ENCODE results near the gene ATP6V0B. TPM values are rescaled to one million over a fixed set of nuclear protein-coding genes. Genes with fewer than 3 reads are reported as not detected.
A peak's percentile ranks its signal among the peaks of the same experiment; 100 is the strongest.

ATP6V0B gene
- total and polyA plus RNA-seq, 2 donors: 44.4 to 120 TPM

GRCh38 chr1:43969416-43969745 is 5.4 kb upstream of the ATP6V0B start:
- WGBS: 50% methylated on average over 7 of the region's 7 CpGs
- no peaks in the 10 kb centered on the region for H3K4me1 ChIP-seq (ENCODE audit: insufficient read depth)
- no peak for DNase-seq (ENCODE audit: extremely low spot score)
- H3K27ac ChIP-seq (ENCODE audit: low read depth): no peak overlapping the region
- H3K36me3 ChIP-seq (ENCODE audit: insufficient read depth): peaks cover 2% of the 10 kb centered on the region
- H3K4me3 ChIP-seq (ENCODE audit: low read depth, low read length): no peak overlapping the region

DNA sequence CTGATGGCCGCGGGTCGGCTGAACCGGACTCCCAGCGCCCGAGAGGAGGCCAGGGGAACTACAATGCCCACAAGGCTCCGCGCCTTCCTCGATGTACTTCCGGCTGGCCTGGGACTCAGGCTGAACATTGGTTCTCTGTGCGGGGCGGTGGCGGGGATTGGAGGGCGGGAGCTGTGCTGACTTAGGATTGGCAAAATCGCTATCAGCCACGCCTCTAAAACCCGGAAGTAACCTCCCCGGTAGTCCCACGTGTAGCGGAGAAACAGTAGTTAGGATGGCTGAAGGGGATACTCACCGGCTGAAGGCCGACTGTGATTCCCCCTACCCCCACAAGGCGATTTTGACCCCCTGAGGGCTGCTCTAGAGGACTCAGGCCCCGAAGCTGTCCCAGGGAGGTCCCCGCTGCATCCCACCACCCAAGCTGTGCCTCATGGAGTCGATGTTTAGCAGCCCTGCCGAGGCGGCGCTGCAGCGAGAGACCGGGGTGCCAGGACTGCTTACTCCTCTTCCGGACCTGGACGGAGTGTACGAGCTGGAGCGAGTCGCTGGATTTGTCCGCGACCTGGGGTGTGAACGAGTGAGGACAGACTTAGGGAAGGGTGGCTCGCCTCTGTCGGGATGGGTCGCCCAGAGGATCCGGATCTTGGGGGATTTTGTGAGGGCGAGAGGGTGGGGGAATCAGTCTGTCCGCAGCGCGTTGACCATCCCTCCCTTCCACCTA is 4.9 kb upstream of the ATP6V0B start, which contains the start of gene DPH2:
Gene DPH2, plus strand, starts transcription at position 265 of the 721 bp plus-strand sequence. Its CDS starts 166 bp downstream, at position 431.
- no peaks in the 10 kb centered on the region for H3K36me3 ChIP-seq (ENCODE audit: insufficient read depth)

GRCh38 chr1:43970502-43970901 is 4.3 kb upstream of the ATP6V0B start:
- 58% methylated on average over 5 of the region's 5 CpGs for WGBS
- H3K4me1 ChIP-seq (ENCODE audit: insufficient read depth): no peaks in the 10 kb centered on the region
- peak overlapping the region; percentile 71 for H3K4me3 ChIP-seq (ENCODE audit: low read depth, low read length)
- H3K36me3 ChIP-seq (ENCODE audit: insufficient read depth): no peaks in the 10 kb centered on the region
- no peak overlapping the region for H3K27ac ChIP-seq (ENCODE audit: low read depth)
- no peak for DNase-seq (ENCODE audit: extremely low spot score)

More for the DNA sequence above, 4.9 kb upstream of the ATP6V0B start, which contains the start of gene DPH2:
- no peaks in the 10 kb centered on the region for H3K4me1 ChIP-seq (ENCODE audit: insufficient read depth)
- H3K27ac ChIP-seq (ENCODE audit: low read depth): no peak within 1 kb of the TSS
- peak within 1 kb of the TSS; percentile 71 for H3K4me3 ChIP-seq (ENCODE audit: low read depth, low read length)
- under 1% methylated on average over 47 of the region's 47 CpGs for WGBS
- peak; percentile 94 for DNase-seq (ENCODE audit: extremely low spot score)

DNA sequence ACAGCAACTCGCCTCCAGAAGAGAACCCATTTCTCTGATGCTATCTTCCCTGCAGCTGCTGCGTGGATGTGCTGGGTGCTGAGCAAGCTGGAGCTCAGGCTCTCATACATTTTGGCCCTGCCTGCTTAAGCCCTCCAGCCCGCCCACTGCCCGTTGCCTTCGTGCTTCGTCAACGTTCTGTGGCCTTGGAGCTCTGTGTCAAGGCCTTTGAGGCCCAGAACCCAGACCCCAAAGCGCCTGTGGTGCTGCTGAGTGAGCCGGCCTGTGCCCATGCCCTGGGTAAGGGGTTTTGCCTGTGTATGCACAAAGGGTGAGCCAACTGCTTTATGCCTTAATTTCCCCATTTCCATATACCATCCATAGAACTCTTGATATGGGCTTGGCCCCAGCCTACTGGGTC is 3.8 kb upstream of the ATP6V0B start:
- H3K4me3 ChIP-seq (ENCODE audit: low read depth, low read length): no peak overlapping the region
- no peak overlapping the region for H3K27ac ChIP-seq (ENCODE audit: low read depth)
- no peaks in the 10 kb centered on the region for H3K4me1 ChIP-seq (ENCODE audit: insufficient read depth)
- 92% methylated on average over 9 of the region's 9 CpGs for WGBS
- no peak for DNase-seq (ENCODE audit: extremely low spot score)
- H3K36me3 ChIP-seq (ENCODE audit: insufficient read depth): no peaks in the 10 kb centered on the region

- 96% methylated on average over 17 of the region's 17 CpGs for WGBS
- no peak overlapping the region for H3K4me3 ChIP-seq (ENCODE audit: low read depth, low read length)
- no peak for DNase-seq (ENCODE audit: extremely low spot score)
- no peaks in the 10 kb centered on the region for H3K4me1 ChIP-seq (ENCODE audit: insufficient read depth)
- H3K27ac ChIP-seq (ENCODE audit: low read depth): no peak overlapping the region
- H3K36me3 ChIP-seq (ENCODE audit: insufficient read depth): no peaks in the 10 kb centered on the region
Observed at GRCh38 chr1:43971336-43971980, 3.3 kb upstream of the ATP6V0B start.

DNA sequence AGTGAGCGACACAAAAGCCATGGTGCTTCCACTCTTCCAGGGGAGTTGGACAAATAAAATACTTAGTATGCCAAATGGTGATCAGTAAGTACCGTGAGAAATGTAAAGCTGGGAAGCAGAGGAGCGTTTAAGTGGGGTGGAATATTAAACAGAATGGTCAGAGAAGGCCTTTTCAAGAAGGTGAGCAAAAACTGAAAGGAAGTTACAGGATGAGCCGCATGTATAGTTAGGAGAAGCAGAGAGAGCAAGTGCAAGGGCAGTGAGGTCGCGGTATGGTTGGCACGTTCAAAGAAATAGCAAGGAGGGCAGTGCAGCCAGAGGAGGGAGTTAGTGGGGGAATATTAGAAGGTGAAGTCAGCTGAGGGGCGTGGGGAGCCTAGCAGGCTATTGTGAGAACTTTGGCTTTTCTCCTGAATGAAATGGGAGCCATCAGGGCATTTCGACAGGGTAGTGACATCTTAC is 748 bp upstream of the ATP6V0B start:
- Histone ChIP-seq H3K36me3 (ENCODE audit: insufficient read depth) (no peaks in the 10 kb centered on the region), H3K27ac (ENCODE audit: low read depth) (no peak overlapping the region), H3K4me1 (ENCODE audit: insufficient read depth) (no peaks in the 10 kb centered on the region), H3K4me3 (ENCODE audit: low read depth, low read length) (peak overlapping the region; percentile 76)
- no peak for DNase-seq (ENCODE audit: extremely low spot score)
- 41% methylated on average over 9 of the region's 9 CpGs for WGBS

DNA sequence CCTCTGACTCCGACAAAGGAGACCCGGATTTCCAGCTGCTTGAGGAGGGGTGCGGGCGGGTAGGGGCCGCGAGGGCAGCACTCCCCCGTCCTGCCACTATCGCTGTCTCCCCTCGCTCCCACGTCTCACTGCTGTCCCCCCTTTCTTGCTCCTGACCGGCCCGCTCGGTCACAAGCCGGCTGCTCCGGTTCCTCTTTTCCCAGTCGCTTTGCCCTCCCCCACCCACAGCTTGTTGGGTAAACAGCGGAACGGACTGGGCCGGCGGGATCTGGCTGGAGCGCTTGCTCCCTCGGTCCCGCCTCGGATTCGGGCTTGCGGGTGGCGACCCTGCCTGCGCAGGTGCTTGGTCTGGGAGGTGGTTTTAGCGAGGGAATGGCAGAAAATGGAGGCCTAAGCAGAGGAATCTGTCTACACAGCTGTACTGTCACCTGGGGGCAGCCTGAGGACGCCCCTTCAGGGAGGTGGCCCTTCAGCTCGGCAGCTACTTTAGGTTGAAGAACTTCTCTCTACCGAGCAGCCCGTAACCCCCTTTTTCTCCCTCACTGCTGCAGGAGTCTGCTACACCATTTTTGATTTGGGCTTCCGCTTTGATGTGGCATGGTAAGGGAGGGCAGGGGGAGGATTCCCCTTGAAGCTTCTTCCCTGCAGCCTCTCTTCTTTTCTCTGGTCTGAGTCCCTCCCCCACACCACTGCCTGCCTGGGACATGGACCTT is 645 bp downstream of the ATP6V0B start:
- WGBS: 1% methylated on average over 34 of the region's 34 CpGs
- DNase-seq (ENCODE audit: extremely low spot score): no peak
- no peaks in the 10 kb centered on the region for H3K36me3 ChIP-seq (ENCODE audit: insufficient read depth)
- peak overlapping the region; percentile 76 for H3K4me3 ChIP-seq (ENCODE audit: low read depth, low read length)
- no peaks in the 10 kb centered on the region for H3K4me1 ChIP-seq (ENCODE audit: insufficient read depth)
- H3K27ac ChIP-seq (ENCODE audit: low read depth): peak overlapping the region; percentile 88

GRCh38 chr1:43976045-43976444 is 1.3 kb downstream of the ATP6V0B start:
- H3K4me3 ChIP-seq (ENCODE audit: low read depth, low read length): peak overlapping the region; percentile 76
- no peaks in the 10 kb centered on the region for H3K4me1 ChIP-seq (ENCODE audit: insufficient read depth)
- DNase-seq (ENCODE audit: extremely low spot score): no peak
- H3K36me3 ChIP-seq (ENCODE audit: insufficient read depth): no peaks in the 10 kb centered on the region
- no peak overlapping the region for H3K27ac ChIP-seq (ENCODE audit: low read depth)
- 82% methylated on average over 4 of the region's 4 CpGs for WGBS

GRCh38 chr1:43976890-43977289 is 2.1 kb downstream of the ATP6V0B start:
- DNase-seq (ENCODE audit: extremely low spot score): no peak
- no peaks in the 10 kb centered on the region for H3K4me1 ChIP-seq (ENCODE audit: insufficient read depth)
- no peak overlapping the region for H3K27ac ChIP-seq (ENCODE audit: low read depth)
- 92% methylated on average over 8 of the region's 8 CpGs for WGBS
- no peaks in the 10 kb centered on the region for H3K36me3 ChIP-seq (ENCODE audit: insufficient read depth)
- H3K4me3 ChIP-seq (ENCODE audit: low read depth, low read length): no peak overlapping the region

GRCh38 chr1:43977376-43978263 is 2.9 kb downstream of the ATP6V0B start:
- Histone ChIP-seq H3K4me1 (ENCODE audit: insufficient read depth) (no peaks in the 10 kb centered on the region), H3K27ac (ENCODE audit: low read depth) (no peak overlapping the region), H3K4me3 (ENCODE audit: low read depth, low read length) (no peak overlapping the region), H3K36me3 (ENCODE audit: insufficient read depth) (no peaks in the 10 kb centered on the region)
- 84% methylated on average over 9 of the region's 9 CpGs for WGBS
- DNase-seq (ENCODE audit: extremely low spot score): no peak

GRCh38 chr1:43978264-43978550 is 3.4 kb downstream of the ATP6V0B start:
- H3K36me3 ChIP-seq (ENCODE audit: insufficient read depth): no peaks in the 10 kb centered on the region
- H3K4me3 ChIP-seq (ENCODE audit: low read depth, low read length): no peak overlapping the region
- DNase-seq (ENCODE audit: extremely low spot score): no peak
- H3K27ac ChIP-seq (ENCODE audit: low read depth): no peak overlapping the region
- 70% methylated on average over 5 of the region's 5 CpGs for WGBS
- H3K4me1 ChIP-seq (ENCODE audit: insufficient read depth): no peaks in the 10 kb centered on the region

DNA sequence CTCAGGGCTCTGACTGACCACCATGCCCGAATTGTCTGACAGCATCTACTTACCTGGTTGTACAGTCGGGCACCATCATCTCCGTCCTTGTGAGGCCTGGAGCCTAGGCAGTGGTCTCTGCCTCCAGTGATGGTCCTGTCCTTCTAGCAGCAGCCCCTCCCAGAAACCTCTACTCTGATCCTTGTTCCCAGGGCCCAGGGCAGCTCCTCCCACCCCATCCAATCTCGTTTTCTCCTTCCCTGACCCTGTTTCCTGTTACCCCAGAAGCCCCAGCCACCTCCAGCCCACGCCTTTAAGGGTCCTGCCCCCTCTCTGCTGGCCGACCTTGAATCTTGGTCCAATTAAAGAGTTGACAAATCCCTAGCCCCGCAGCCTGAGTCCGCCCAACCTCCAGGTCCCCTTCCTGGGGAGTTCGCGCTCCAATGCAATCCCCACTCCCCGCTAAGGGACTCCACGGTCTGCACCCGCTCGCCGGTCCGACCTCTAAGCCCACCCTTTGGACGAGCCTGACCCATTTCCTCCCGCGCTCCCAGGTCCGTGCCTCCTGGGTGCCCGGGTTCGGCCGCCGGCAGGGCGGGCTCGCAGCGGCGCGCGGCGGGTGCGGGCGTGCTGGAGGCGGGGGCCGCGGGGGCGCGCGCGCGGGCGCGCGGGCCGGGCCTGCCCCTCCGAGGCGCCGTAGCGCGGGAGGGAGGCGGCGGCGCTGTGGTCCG is 3.9 kb downstream of the ATP6V0B start, which contains the start of gene B4GALT2:
Gene B4GALT2, plus strand, starts transcription at position 660 of the 710 bp plus-strand sequence. CDS start 1,951 bp downstream, outside the sequence.
- Histone ChIP-seq H3K4me3 (ENCODE audit: low read depth, low read length) (peak within 1 kb of the TSS; percentile 73), H3K27ac (ENCODE audit: low read depth) (no peak within 1 kb of the TSS), H3K4me1 (ENCODE audit: insufficient read depth) (no peaks in the 10 kb centered on the region), H3K36me3 (ENCODE audit: insufficient read depth) (no peaks in the 10 kb centered on the region)
- no peak for DNase-seq (ENCODE audit: extremely low spot score)
- WGBS: 6% methylated on average over 47 of the region's 54 CpGs

DNA sequence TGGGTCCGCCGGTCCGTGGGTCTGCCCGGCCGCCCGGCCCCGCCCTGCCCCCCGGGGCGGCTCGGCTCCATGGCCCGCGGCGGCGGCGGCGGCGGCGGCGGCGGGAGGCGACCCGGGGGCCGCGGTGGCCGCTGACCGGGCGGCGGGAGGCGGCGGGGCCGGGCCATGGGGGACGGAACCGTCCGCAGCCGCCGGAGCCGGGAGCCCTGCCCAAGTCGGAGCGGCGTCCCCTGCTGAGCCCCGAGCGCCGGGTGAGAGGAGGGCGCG is 4.4 kb downstream of the ATP6V0B start:
- no peak for DNase-seq (ENCODE audit: extremely low spot score)
- no peak overlapping the region for H3K27ac ChIP-seq (ENCODE audit: low read depth)
- no peaks in the 10 kb centered on the region for H3K4me1 ChIP-seq (ENCODE audit: insufficient read depth)
- peak overlapping the region; percentile 73 for H3K4me3 ChIP-seq (ENCODE audit: low read depth, low read length)
- H3K36me3 ChIP-seq (ENCODE audit: insufficient read depth): no peaks in the 10 kb centered on the region
- WGBS: under 1% methylated on average over 43 of the region's 45 CpGs
